ENCODE data around the gene BLTP2. TPM values are rescaled to one million over a fixed set of nuclear protein-coding genes. Genes with fewer than 3 reads are reported as not detected.
"Not testable (repeated sequence)": the region's sequence is repeated elsewhere in the genome, so short reads cannot be mapped to it uniquely, and the experiment has no call there.

BLTP2 gene
- total RNA-seq, 1 experiment from 2014 or later: 137 TPM

- not testable (repeated sequence) for H4K91ac ChIP-seq (ENCODE audit: insufficient read length, low read depth, low read length); H3K18ac ChIP-seq (ENCODE audit: insufficient read length, low read depth, low read length); H3K4me2 ChIP-seq (ENCODE audit: insufficient read depth, insufficient read length, low read length); H2BK5ac ChIP-seq (ENCODE audit: insufficient read length, low read length); H3K4ac ChIP-seq (ENCODE audit: low read depth, low read length); H4K8ac ChIP-seq (replicated peaks; ENCODE audit: insufficient read length, low read depth, low read length); H3K56ac ChIP-seq (ENCODE audit: insufficient read length, low read depth, low read length); H3K79me1 ChIP-seq (ENCODE audit: insufficient read depth, low read depth, low read length, poor library complexity, severe bottlenecking); H3K27me3 ChIP-seq (ENCODE audit: insufficient read depth, low read length); H3T11ph ChIP-seq (ENCODE audit: low read length); H2BK120ac ChIP-seq (ENCODE audit: low read depth, low read length, poor library complexity, severe bottlenecking); H2BK12ac ChIP-seq (ENCODE audit: insufficient read length, low read depth, low read length); H2BK15ac ChIP-seq (ENCODE audit: low read depth, low read length); H3K27ac ChIP-seq (ENCODE audit: insufficient read length, low read depth, low read length); H3K27me3 Mint-ChIP-seq (ENCODE audit: low read depth); H3K23me2 ChIP-seq (ENCODE audit: insufficient read length, low read depth, low read length, poor library complexity, severe bottlenecking); H3K14ac ChIP-seq (ENCODE audit: insufficient read depth, low read length); H4K20me1 ChIP-seq (ENCODE audit: control insufficient read depth, insufficient read depth, insufficient read length); H2AK5ac ChIP-seq (ENCODE audit: insufficient read length, low read length); H2BK20ac ChIP-seq (ENCODE audit: low read depth, low read length, poor library complexity, severe bottlenecking); H3K4me1 ChIP-seq (ENCODE audit: insufficient read depth, low read length); H3K9ac ChIP-seq (ENCODE audit: extremely low read depth, insufficient read length, low read length); H4K5ac ChIP-seq (ENCODE audit: insufficient read length, low read depth, low read length); H2AFZ ChIP-seq (ENCODE audit: low read length); H3K23ac ChIP-seq (ENCODE audit: insufficient read length, low read depth, low read length); H3K4me3 Mint-ChIP-seq; H3K9me3 ChIP-seq (ENCODE audit: control insufficient read depth, low read depth, low read length); H3K27ac Mint-ChIP-seq
- Mint-ChIP-seq H3K9me3 (peaks cover 28 to 33% of the 10 kb centered on the region in 2 experiments), H3K36me3 (ENCODE audit: insufficient read depth in 1 of 3, low read depth in 3 of 3) (peaks cover 36 to 50% (median 47%) of the 10 kb centered on the region in 3 experiments), H3K4me1 (peaks cover 16 to 18% of the 10 kb centered on the region in 2 experiments)
- peaks cover 19% of the 10 kb centered on the region; the same call in 1 of the 2 replicates for H3K79me2 ChIP-seq (ENCODE audit: insufficient read depth, low read length)
- DNase-seq: peak; percentile 39
- WGBS (ENCODE audit: extremely low coverage, insufficient read length, low lambda C conversion rate): no CpG with 5 or more reads among the region's 46 CpGs
These were observed 14.0 kb upstream of the BLTP2 start for GRCh38 chr17:28658766-28659496.

GRCh38 chr17:28658342-28658741, 13.4 kb upstream of the BLTP2 start:
- not testable (repeated sequence) for H3K27me3 Mint-ChIP-seq (ENCODE audit: low read depth); H4K8ac ChIP-seq (replicated peaks; ENCODE audit: insufficient read length, low read depth, low read length); H2BK20ac ChIP-seq (ENCODE audit: low read depth, low read length, poor library complexity, severe bottlenecking); H3K23ac ChIP-seq (ENCODE audit: insufficient read length, low read depth, low read length); DNase-seq; H3K56ac ChIP-seq (ENCODE audit: insufficient read length, low read depth, low read length); H3K27me3 ChIP-seq (ENCODE audit: insufficient read depth, low read length); H4K20me1 ChIP-seq (ENCODE audit: control insufficient read depth, insufficient read depth, insufficient read length); H2BK15ac ChIP-seq (ENCODE audit: low read depth, low read length); H3K4me2 ChIP-seq (ENCODE audit: insufficient read depth, insufficient read length, low read length); H3K4me1 ChIP-seq (ENCODE audit: insufficient read depth, low read length); H2AFZ ChIP-seq (ENCODE audit: low read length); H3K4me3 Mint-ChIP-seq; H2AK5ac ChIP-seq (ENCODE audit: insufficient read length, low read length); H3K9me3 ChIP-seq (ENCODE audit: control insufficient read depth, low read depth, low read length); H4K5ac ChIP-seq (ENCODE audit: insufficient read length, low read depth, low read length); H4K91ac ChIP-seq (ENCODE audit: insufficient read length, low read depth, low read length); H2BK5ac ChIP-seq (ENCODE audit: insufficient read length, low read length); H3K4ac ChIP-seq (ENCODE audit: low read depth, low read length); H2BK120ac ChIP-seq (ENCODE audit: low read depth, low read length, poor library complexity, severe bottlenecking); H3K23me2 ChIP-seq (ENCODE audit: insufficient read length, low read depth, low read length, poor library complexity, severe bottlenecking); H3K18ac ChIP-seq (ENCODE audit: insufficient read length, low read depth, low read length); H3K27ac ChIP-seq (ENCODE audit: insufficient read length, low read depth, low read length); H3K27ac Mint-ChIP-seq; H2BK12ac ChIP-seq (ENCODE audit: insufficient read length, low read depth, low read length); H3K79me1 ChIP-seq (ENCODE audit: insufficient read depth, low read depth, low read length, poor library complexity, severe bottlenecking); H3K9ac ChIP-seq (ENCODE audit: extremely low read depth, insufficient read length, low read length); H3T11ph ChIP-seq (ENCODE audit: low read length); H3K14ac ChIP-seq (ENCODE audit: insufficient read depth, low read length)
- H3K4me1 Mint-ChIP-seq: peaks cover 13 to 14% of the 10 kb centered on the region in 2 experiments
- WGBS (ENCODE audit: extremely low coverage, insufficient read length, low lambda C conversion rate): no CpG with 5 or more reads among the region's 8 CpGs
- peaks cover 28 to 33% of the 10 kb centered on the region in 2 experiments for H3K9me3 Mint-ChIP-seq
- H3K36me3 Mint-ChIP-seq (ENCODE audit: insufficient read depth in 1 of 3, low read depth in 3 of 3): peaks cover 36 to 52% (median 43%) of the 10 kb centered on the region in 3 experiments
- H3K79me2 ChIP-seq (ENCODE audit: insufficient read depth, low read length): peaks cover 14% of the 10 kb centered on the region; the same call in 1 of the 2 replicates
